Tibial nerve (tissue), 4 donors: ENCODE results near the gene BPIFB1. TPM values are rescaled to one million over a fixed set of nuclear protein-coding genes. Genes with fewer than 3 reads are reported as not detected.

Source experiments
- DNase-seq, 2 donors: peaks; one replicate each; pipeline ENCODE4 v3.0.0-alpha.2; 2019; ENCODE audit warnings: low spot score in 2 of 2
- H3K27ac ChIP-seq, 4 donors: fragments of 200-600 bp; sonication (generic) in 3 of 4; one replicate each; pipeline ENCODE4 v1.5.1; 2017 to 2019; ENCODE audit warnings: mild to moderate bottlenecking in 1 of 4
- H3K27me3 ChIP-seq, 2 donors: fragments of 200-600 bp; sonication (generic) in 1 of 2; one replicate each; pipeline versions ENCODE4 v1.5.1 to v1.6.0; 2017 to 2019
- H3K36me3 ChIP-seq, 3 donors: fragments of 200-600 bp; sonication (generic); one replicate each; pipeline ENCODE4 v1.5.1; 2018 to 2019
- H3K4me1 ChIP-seq, 4 donors: fragments of 200-600 bp; sonication (generic) in 3 of 4; one replicate each; pipeline ENCODE4 v1.5.1; 2017 to 2019
- H3K4me3 ChIP-seq, 4 donors: fragments of 200-600 bp; sonication (generic) in 3 of 4; one replicate each; pipeline ENCODE4 v1.5.1; 2017 to 2019; ENCODE audit warnings: mild to moderate bottlenecking in 1 of 4, moderate library complexity in 1 of 4
- H3K9me3 ChIP-seq, 4 donors: fragments of 200-600 bp; sonication (generic) in 3 of 4; one replicate each; pipeline ENCODE4 v1.5.1; 2017 to 2019
- EP300 ChIP-seq, 2 donors: sonication (generic); formaldehyde crosslinking; IDR thresholded peaks; one replicate each; pipeline ENCODE4 v1.6.1; 2017; ENCODE audit warnings: antibody characterized with exemption in 2 of 2, mild to moderate bottlenecking in 1 of 2
- POLR2A ChIP-seq, 2 donors: fragments of 450-650 bp; IDR thresholded peaks; one replicate each; pipeline ENCODE4 v1.6.1; 2017; ENCODE audit warnings: antibody characterized with exemption in 2 of 2, mild to moderate bottlenecking in 2 of 2, moderate library complexity in 2 of 2
- WGBS, 2 donors: methylation state at CpG; one replicate each; pipeline ENCODE4 v1.1.5; 2018; 5-methylcytosine and 5-hydroxymethylcytosine counted together
- total RNA-seq, 4 donors: library from RNA; depleted of rRNA; stranded (reverse); fragments of >200 nt; gene quantifications; one replicate each; pipeline ENCODE4 v1.1.0, GENCODE V29; 2016
- TF ChIP-seq, protein P1 (sequence below), 5 experiments: fragments of 200-600 bp in 3 of 5; fragments of 450-650 bp in 2 of 5; sonication (generic) in 3 of 5; IDR thresholded peaks; one replicate each; pipeline ENCODE4 v1.5.1; 2016 to 2019; ENCODE audit warnings: antibody characterized with exemption in 5 of 5, mild to moderate bottlenecking in 3 of 5, moderate library complexity in 2 of 5

BPIFB1 gene
- total RNA-seq, 4 donors from 2014 or later = not detected

DNA sequence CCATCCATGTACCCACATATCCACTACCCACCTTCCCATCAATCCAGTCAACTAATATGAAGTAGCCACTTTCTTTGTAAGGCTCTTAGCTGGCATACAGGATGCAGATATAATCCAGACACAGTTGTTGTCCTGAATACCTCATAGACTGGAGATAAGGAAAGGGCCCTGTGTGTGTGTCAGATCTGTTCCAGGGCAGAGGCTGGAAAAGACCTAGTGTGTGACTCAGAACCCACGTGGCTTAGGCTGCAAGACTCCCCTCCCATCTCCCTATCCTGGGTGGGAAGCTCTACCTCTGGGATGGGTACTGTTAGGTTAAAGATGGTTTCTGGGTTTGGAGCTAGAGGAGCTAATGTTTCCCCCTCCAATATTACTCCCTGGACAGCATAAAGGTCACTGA is 43.6 kb upstream of the BPIFB1 start:
- no peak for DNase-seq
- 42 to 46% methylated on average over 1 of the region's 1 CpG for WGBS, 2 donors
- TF ChIP-seq EP300 (IDR thresholded peaks at IDR 0.05) = no peak
- TF ChIP-seq, protein P1, sequence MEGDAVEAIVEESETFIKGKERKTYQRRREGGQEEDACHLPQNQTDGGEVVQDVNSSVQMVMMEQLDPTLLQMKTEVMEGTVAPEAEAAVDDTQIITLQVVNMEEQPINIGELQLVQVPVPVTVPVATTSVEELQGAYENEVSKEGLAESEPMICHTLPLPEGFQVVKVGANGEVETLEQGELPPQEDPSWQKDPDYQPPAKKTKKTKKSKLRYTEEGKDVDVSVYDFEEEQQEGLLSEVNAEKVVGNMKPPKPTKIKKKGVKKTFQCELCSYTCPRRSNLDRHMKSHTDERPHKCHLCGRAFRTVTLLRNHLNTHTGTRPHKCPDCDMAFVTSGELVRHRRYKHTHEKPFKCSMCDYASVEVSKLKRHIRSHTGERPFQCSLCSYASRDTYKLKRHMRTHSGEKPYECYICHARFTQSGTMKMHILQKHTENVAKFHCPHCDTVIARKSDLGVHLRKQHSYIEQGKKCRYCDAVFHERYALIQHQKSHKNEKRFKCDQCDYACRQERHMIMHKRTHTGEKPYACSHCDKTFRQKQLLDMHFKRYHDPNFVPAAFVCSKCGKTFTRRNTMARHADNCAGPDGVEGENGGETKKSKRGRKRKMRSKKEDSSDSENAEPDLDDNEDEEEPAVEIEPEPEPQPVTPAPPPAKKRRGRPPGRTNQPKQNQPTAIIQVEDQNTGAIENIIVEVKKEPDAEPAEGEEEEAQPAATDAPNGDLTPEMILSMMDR (IDR thresholded peaks at IDR 0.05) = no peak
- no peak for TF ChIP-seq POLR2A (IDR thresholded peaks at IDR 0.05)
- no peaks in the 10 kb centered on the region for H3K36me3 ChIP-seq
- H3K27me3 ChIP-seq = no peaks in the 10 kb centered on the region
- H3K4me3 ChIP-seq = no peak overlapping the region
- H3K9me3 ChIP-seq = no peaks in the 10 kb centered on the region
- no peaks in the 10 kb centered on the region for H3K4me1 ChIP-seq
- H3K27ac ChIP-seq = no peak overlapping the region

- no peak for TF ChIP-seq EP300 (IDR thresholded peaks at IDR 0.05)
- TF ChIP-seq, protein P1 (IDR thresholded peaks at IDR 0.05) = no peak
- no peak for TF ChIP-seq POLR2A (IDR thresholded peaks at IDR 0.05)
- no peak overlapping the region for H3K27ac ChIP-seq
- no peaks in the 10 kb centered on the region for H3K36me3 ChIP-seq
- H3K4me1 ChIP-seq = no peaks in the 10 kb centered on the region
- H3K9me3 ChIP-seq = no peaks in the 10 kb centered on the region
- H3K4me3 ChIP-seq = no peak overlapping the region
- no peaks in the 10 kb centered on the region for H3K27me3 ChIP-seq
- DNase-seq = no peak
- WGBS, 2 donors = 82 to 86% methylated on average over 4 of the region's 4 CpGs
Measured at GRCh38 chr20:33239979-33240736, 42.9 kb upstream of the BPIFB1 start.

- H3K9me3 ChIP-seq = no peaks in the 10 kb centered on the region
- no peaks in the 10 kb centered on the region for H3K4me1 ChIP-seq
- H3K36me3 ChIP-seq = no peaks in the 10 kb centered on the region
- no peak overlapping the region for H3K27ac ChIP-seq
- TF ChIP-seq EP300 (IDR thresholded peaks at IDR 0.05) (no peak), POLR2A (IDR thresholded peaks at IDR 0.05) (no peak)
- TF ChIP-seq, protein P1 (IDR thresholded peaks at IDR 0.05) = no peak
- H3K27me3 ChIP-seq = no peaks in the 10 kb centered on the region
- WGBS, 2 donors = 79 to 80% methylated on average over 5 of the region's 5 CpGs
- DNase-seq = no peak
- H3K4me3 ChIP-seq = no peak overlapping the region
Measured at GRCh38 chr20:33240923-33241322, 42.1 kb upstream of the BPIFB1 start.

DNA sequence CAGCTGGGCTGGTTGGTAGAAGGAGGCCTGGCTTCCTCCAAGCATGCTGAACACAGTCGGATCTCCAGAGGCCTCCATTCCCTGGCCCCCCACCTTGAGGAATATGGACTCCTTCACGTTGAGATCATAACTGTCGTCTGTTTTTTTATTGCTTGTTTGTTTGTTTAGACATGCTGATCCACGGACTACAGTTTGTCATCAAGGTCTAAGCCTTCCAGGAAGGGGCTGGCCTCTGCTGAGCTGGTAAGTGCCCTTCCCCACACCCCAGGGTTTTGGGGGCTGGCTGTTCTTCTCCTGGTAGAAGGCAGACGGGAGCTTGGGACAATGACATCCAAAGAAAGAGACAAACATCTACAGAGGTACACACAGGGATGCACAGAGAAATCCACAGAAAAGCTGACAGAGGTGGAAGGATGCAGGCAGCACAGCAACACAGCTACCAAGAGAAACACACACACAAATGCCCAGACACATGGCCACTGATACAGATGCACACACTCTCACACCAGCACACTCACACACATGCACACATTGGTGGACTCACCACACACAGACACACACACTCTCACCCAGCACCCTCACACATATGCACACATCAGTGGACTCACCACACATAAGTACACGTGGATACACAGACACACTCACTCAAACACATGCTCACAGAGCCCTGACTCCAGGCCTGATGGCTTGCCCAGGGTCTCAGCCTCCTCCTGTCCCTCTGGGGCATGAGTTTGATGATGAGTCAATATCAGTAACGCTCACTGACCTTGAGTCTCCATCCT is 40.5 kb upstream of the BPIFB1 start:
- Histone ChIP-seq H3K36me3 (no peaks in the 10 kb centered on the region), H3K9me3 (no peaks in the 10 kb centered on the region), H3K27me3 (no peaks in the 10 kb centered on the region), H3K4me3 (no peak overlapping the region), H3K4me1 (no peaks in the 10 kb centered on the region), H3K27ac (no peak overlapping the region)
- 56 to 58% methylated on average over 7 of the region's 7 CpGs for WGBS, 2 donors
- TF ChIP-seq POLR2A (IDR thresholded peaks at IDR 0.05) (no peak), EP300 (IDR thresholded peaks at IDR 0.05) (no peak)
- TF ChIP-seq, protein P1 (IDR thresholded peaks at IDR 0.05) = no peak
- DNase-seq = no peak

- no peak for DNase-seq
- TF ChIP-seq EP300 (IDR thresholded peaks at IDR 0.05) (no peak), POLR2A (IDR thresholded peaks at IDR 0.05) (no peak)
- TF ChIP-seq, protein P1 (IDR thresholded peaks at IDR 0.05) = no peak
- WGBS, 2 donors = 67 to 86% methylated on average over 3 of the region's 3 CpGs
- Histone ChIP-seq H3K36me3 (no peaks in the 10 kb centered on the region), H3K9me3 (no peaks in the 10 kb centered on the region), H3K4me1 (no peaks in the 10 kb centered on the region), H3K27ac (no peak overlapping the region), H3K4me3 (no peak overlapping the region), H3K27me3 (no peaks in the 10 kb centered on the region)
Measured at GRCh38 chr20:33246077-33246476, 36.9 kb upstream of the BPIFB1 start.
